ENCODE data around the gene USP17L26.
A peak's percentile ranks its signal among the peaks of the same experiment; 100 is the strongest.
"Not testable (repeated sequence)": the region's sequence is repeated elsewhere in the genome, so short reads cannot be mapped to it uniquely, and the experiment has no call there.

Gene USP17L26

GRCh38 chr4:9334358-9334757 lies at the start of gene USP17L26:
Gene USP17L26 (plus strand): TSS chr4:9334658. CDS start chr4:9334658, 0 bp downstream.
- not testable (repeated sequence) for DNase-seq

- not testable (repeated sequence) for DNase-seq
Measured at GRCh38 chr4:9324191-9324590, 10.3 kb upstream of the USP17L26 start.

- not testable (repeated sequence) for DNase-seq
Measured at GRCh38 chr4:9324865-9325264, 9.6 kb upstream of the USP17L26 start, which contains the start of gene USP17L24. Gene USP17L24 (plus strand): TSS chr4:9325165. CDS start chr4:9325165, 0 bp downstream.

GRCh38 chr4:9329611-9330010 lies 4.8 kb upstream of the USP17L26 start, which contains the start of gene USP17L25:
Gene USP17L25 (plus strand): TSS chr4:9329911. CDS start chr4:9329911, 0 bp downstream.
- not testable (repeated sequence) for DNase-seq

GRCh38 chr4:9339103-9339502 lies 4.6 kb downstream of the USP17L26 start, which contains the start of gene USP17L5:
Gene USP17L5 (plus strand): TSS chr4:9339403. CDS start chr4:9339403, 0 bp downstream.
- not testable (repeated sequence) for DNase-seq

- not testable (repeated sequence) for DNase-seq
Measured at GRCh38 chr4:9343848-9344247, 9.4 kb downstream of the USP17L26 start, which contains the start of gene USP17L27. Gene USP17L27 (plus strand): TSS chr4:9344148. CDS start chr4:9344148, 0 bp downstream.

- DNase-seq = not testable (repeated sequence)
Measured at GRCh38 chr4:9348593-9348992, 14.1 kb downstream of the USP17L26 start, which contains the start of gene USP17L28. Gene USP17L28 (plus strand): TSS chr4:9348893. CDS start chr4:9348893, 0 bp downstream.

- not testable (repeated sequence) for DNase-seq
Measured at GRCh38 chr4:9350866-9351265, 16.4 kb downstream of the USP17L26 start.

- not testable (repeated sequence) for DNase-seq
Measured at GRCh38 chr4:9353338-9353737, 18.9 kb downstream of the USP17L26 start, which contains the start of gene USP17L29. Gene USP17L29 (plus strand): TSS chr4:9353638. CDS start chr4:9353638, 0 bp downstream.

GRCh38 chr4:9362829-9363228 lies 28.4 kb downstream of the USP17L26 start, which contains the start of gene USP17L30:
Gene USP17L30 (plus strand): TSS chr4:9363129. CDS start chr4:9363129, 0 bp downstream.
- not testable (repeated sequence) for DNase-seq

GRCh38 chr4:9379881-9380280 lies 45.4 kb downstream of the USP17L26 start:
- not testable (repeated sequence) for DNase-seq

GRCh38 chr4:9381012-9381534 lies 46.6 kb downstream of the USP17L26 start:
- DNase-seq = peak; percentile 85

- DNase-seq = no peak
Measured at GRCh38 chr4:9384126-9384525, 49.7 kb downstream of the USP17L26 start.

All from activated effector memory CD4-positive, alpha-beta T cell treated with anti-CD3 and anti-CD28 coated beads, Interleukin-2, amount 50 U/mL, for 16 hours (primary cell).